Right lobe of liver (tissue), 6 donors: ENCODE measurements around the gene PPRC1. TPM values are rescaled to one million over a fixed set of nuclear protein-coding genes. Genes with fewer than 3 reads are reported as not detected.

ENCODE experiments used
- ATAC-seq, 4 donors: fragments of 200-7000 bp; cut with Tn5 transposase; one replicate each; pipeline ENCODE4 v1.9.1; 2020; ENCODE audit warnings: mild to moderate bottlenecking in 4 of 4, moderate library complexity in 4 of 4
- DNase-seq, 3 donors: peaks; one replicate each; pipeline ENCODE4 v3.0.0-alpha.2; 2020
- H3K27ac ChIP-seq, 3 donors: fragments of 200-600 bp; one replicate each; pipeline ENCODE4 v1.8.0; 2022
- H3K27me3 ChIP-seq, 2 donors: fragments of 200-600 bp; one replicate each; pipeline ENCODE4 v1.8.0; 2022
- H3K36me3 ChIP-seq, 4 donors: fragments of 200-600 bp; sonication (generic) in 1 of 4; one replicate each; pipeline versions ENCODE4 v1.5.1 to v1.8.0; 2017 to 2022; ENCODE audit warnings: control low read depth in 1 of 4
- H3K4me1 ChIP-seq, 4 donors: fragments of 200-600 bp; sonication (generic) in 1 of 4; one replicate each; pipeline versions ENCODE4 v1.5.1 to v1.8.0; 2017 to 2022; ENCODE audit warnings: control low read depth in 1 of 4
- H3K4me3 ChIP-seq, 3 donors: fragments of 200-600 bp; one replicate each; pipeline ENCODE4 v1.8.0; 2022
- H3K9me3 ChIP-seq, 4 donors: fragments of 200-600 bp; sonication (generic) in 1 of 4; one replicate each; pipeline versions ENCODE4 v1.5.1 to v1.8.0; 2017 to 2022; ENCODE audit warnings: control low read depth in 1 of 4
- POLR2A ChIP-seq: fragments of 450-650 bp; IDR thresholded peaks from one replicate; pipeline ENCODE4 v1.6.1; 2017; ENCODE audit warnings: antibody characterized with exemption, mild to moderate bottlenecking
- WGBS: methylation state at CpG from one replicate; pipeline ENCODE4 v1.1.6; 2018; ENCODE audit warnings: low coverage, low lambda C conversion rate; ENCODE audit not compliant: insufficient coverage; ENCODE audit errors: missing lambda C conversion rate; 5-methylcytosine and 5-hydroxymethylcytosine counted together
- intact Hi-C, 2 donors: fragments of 100-400 bp; cut with DNase I; formaldehyde crosslinking; loops; one replicate each; pipeline versions ENCODE4 v1.11.2 to v1.14.1; 2022
- total RNA-seq, 6 experiments: library from RNA; depleted of rRNA in 2 of 6; stranded (reverse); fragments of >200 nt in 2 of 6; fragmentation: NEBNext Ultra II Directional in 3 of 6; extraction: Animal tissue kit (Norgen Biotek cat#: 25700) in 3 of 6; gene quantifications; one replicate each; pipeline versions ENCODE4 v1.1.0 to v1.2.4, GENCODE V29; 2016 to 2023
- TF ChIP-seq, protein P1 (sequence below), 4 donors: fragments of 200-600 bp in 3 of 4; fragments of 450-650 bp in 1 of 4; IDR thresholded peaks; one replicate each; pipeline versions ENCODE4 v1.5.1 to v1.8.0; 2016 to 2022; ENCODE audit warnings: antibody characterized with exemption in 4 of 4, mild to moderate bottlenecking in 2 of 4
- donor health status: DM: no; HTN: yes; CAD: no.
- donor health status: DM: no; HTN: no; CAD: no.
- donor health status: DM: no; HTN: no; CAD: no.
- donor health status: DM: no; HTN: yes; CAD: no.
- donor health status: DM: no; HTN: yes; CAD: no.

Gene PPRC1
- total RNA-seq, 6 experiments from 2014 or later: 7.9 to 18.2 (median 10.3) TPM

- Histone ChIP-seq H3K27me3 (no peaks in the 10 kb centered on the region), H3K9me3 (no peaks in the 10 kb centered on the region), H3K36me3 (no peaks in the 10 kb centered on the region), H3K4me3 (peak overlapping the region in 1 of 3 donors; percentile 97), H3K4me1 (peaks cover 0 to 12% (median 4%) of the 10 kb centered on the region in 4 donors), H3K27ac (peak overlapping the region in 2 of 3 donors; percentile 54 to 78)
- no peak for TF ChIP-seq POLR2A
- TF ChIP-seq, protein P1, sequence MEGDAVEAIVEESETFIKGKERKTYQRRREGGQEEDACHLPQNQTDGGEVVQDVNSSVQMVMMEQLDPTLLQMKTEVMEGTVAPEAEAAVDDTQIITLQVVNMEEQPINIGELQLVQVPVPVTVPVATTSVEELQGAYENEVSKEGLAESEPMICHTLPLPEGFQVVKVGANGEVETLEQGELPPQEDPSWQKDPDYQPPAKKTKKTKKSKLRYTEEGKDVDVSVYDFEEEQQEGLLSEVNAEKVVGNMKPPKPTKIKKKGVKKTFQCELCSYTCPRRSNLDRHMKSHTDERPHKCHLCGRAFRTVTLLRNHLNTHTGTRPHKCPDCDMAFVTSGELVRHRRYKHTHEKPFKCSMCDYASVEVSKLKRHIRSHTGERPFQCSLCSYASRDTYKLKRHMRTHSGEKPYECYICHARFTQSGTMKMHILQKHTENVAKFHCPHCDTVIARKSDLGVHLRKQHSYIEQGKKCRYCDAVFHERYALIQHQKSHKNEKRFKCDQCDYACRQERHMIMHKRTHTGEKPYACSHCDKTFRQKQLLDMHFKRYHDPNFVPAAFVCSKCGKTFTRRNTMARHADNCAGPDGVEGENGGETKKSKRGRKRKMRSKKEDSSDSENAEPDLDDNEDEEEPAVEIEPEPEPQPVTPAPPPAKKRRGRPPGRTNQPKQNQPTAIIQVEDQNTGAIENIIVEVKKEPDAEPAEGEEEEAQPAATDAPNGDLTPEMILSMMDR (IDR thresholded peaks at IDR 0.05): no peak
- intact Hi-C loops: no loop called here
- DNase-seq (no peak), ATAC-seq (no peak)
- WGBS: 82% methylated on average over 8 of the region's 8 CpGs
Measured at GRCh38 chr10:102131286-102132170, 1.3 kb upstream of the PPRC1 start.

DNA sequence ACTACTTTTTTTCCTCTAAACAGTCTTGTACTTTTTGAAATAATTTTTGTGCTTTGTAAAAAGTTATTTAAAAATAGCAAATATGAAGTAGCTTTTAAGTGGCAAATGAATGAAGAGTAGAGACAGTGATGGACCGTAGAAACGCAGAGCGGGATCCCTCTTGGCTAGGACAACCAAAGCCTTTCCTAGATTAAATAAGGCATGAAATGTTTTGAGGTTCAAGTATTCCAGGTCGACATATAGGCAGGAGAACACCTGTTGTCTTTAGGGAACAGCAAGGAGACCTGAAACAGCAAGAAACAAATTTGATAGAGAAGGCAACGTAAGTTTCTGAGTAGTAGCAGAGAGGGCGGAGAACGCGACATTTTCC, 662 bp upstream of the PPRC1 start:
- Histone ChIP-seq H3K4me3 (peak overlapping the region; percentile 90 to 98 (median 97)), H3K4me1 (peaks cover 0 to 12% (median 4%) of the 10 kb centered on the region in 4 donors), H3K27ac (peak overlapping the region; percentile 26 to 78 (median 54)), H3K9me3 (no peaks in the 10 kb centered on the region), H3K27me3 (no peaks in the 10 kb centered on the region), H3K36me3 (no peaks in the 10 kb centered on the region)
- ATAC-seq (no peak), DNase-seq (no peak)
- WGBS: 11% methylated on average over 8 of the region's 8 CpGs
- TF ChIP-seq, protein P1 (IDR thresholded peaks at IDR 0.05): no peak
- TF ChIP-seq POLR2A: no peak
- intact Hi-C loops: no loop called here

- TF ChIP-seq, protein P1 (IDR thresholded peaks at IDR 0.05): no peak
- TF ChIP-seq POLR2A: no peak
- Histone ChIP-seq H3K4me1 (peaks cover 0 to 12% (median 4%) of the 10 kb centered on the region in 4 donors), H3K36me3 (peaks cover 0 to 10% (median 2%) of the 10 kb centered on the region in 4 donors), H3K9me3 (no peaks in the 10 kb centered on the region), H3K27me3 (no peaks in the 10 kb centered on the region), H3K27ac (peak overlapping the region; percentile 54 to 91 (median 78)), H3K4me3 (peak overlapping the region; percentile 90 to 98 (median 97))
- DNase-seq (peak; percentile 69 to 82 (median 79)), ATAC-seq (peak; percentile 17 to 52 (median 28))
- intact Hi-C loops: no loop called here
- 1% methylated on average over 19 of the region's 48 CpGs for WGBS
Measured at GRCh38 chr10:102133373-102134195, 744 bp downstream of the PPRC1 start.

GRCh38 chr10:102134416-102134815, 1.6 kb downstream of the PPRC1 start:
- H3K4me1 ChIP-seq: peaks cover 0 to 12% (median 4%) of the 10 kb centered on the region in 4 donors
- DNase-seq: no peak
- H3K27ac ChIP-seq: no peak overlapping the region
- TF ChIP-seq POLR2A: no peak
- ATAC-seq: no peak
- H3K9me3 ChIP-seq: no peaks in the 10 kb centered on the region
- WGBS: 71% methylated on average over 1 of the region's 2 CpGs
- peak overlapping the region in 2 of 3 donors; percentile 90 to 98 for H3K4me3 ChIP-seq
- intact Hi-C loops: no loop called here
- peaks cover 0 to 18% (median 8%) of the 10 kb centered on the region in 4 donors for H3K36me3 ChIP-seq
- no peaks in the 10 kb centered on the region for H3K27me3 ChIP-seq
